HCT116 (cell line): ENCODE measurements around the gene PCNT. TPM values are rescaled to one million over a fixed set of nuclear protein-coding genes. Genes with fewer than 3 reads are reported as not detected.

ENCODE experiments used
- ATAC-seq: fragments of 200-7000 bp; cut with Tn5 transposase; 2 replicates; pipeline ENCODE4 v1.9.1; 2020; ENCODE audit warnings: mild to moderate bottlenecking, moderate library complexity
- BruUV-seq: library from RNA; stranded (reverse); fragments of 400-500 nt; replicated peaks from 2 replicates; lab custom pipeline; 2021; lab: Mats Ljungman, UMichigan
- CTCF ChIA-PET: fragments of 300-600 bp; sonication (Branson Sonifier 250); formaldehyde crosslinking; loops from one replicate; lab custom pipeline; 2021; ENCODE audit warnings: antibody characterized with exemption; lab: Charles Lee
- POLR2A ChIA-PET: fragments of 300-600, 350-600 bp; sonication (Branson Sonifier 250); formaldehyde crosslinking; loops from one replicate; lab custom pipeline; 2021; ENCODE audit warnings: antibody characterized with exemption; lab: Charles Lee
- RAD21 ChIA-PET, 2 experiments: fragments of 300-600 bp; sonication (Branson Sonifier 250); formaldehyde crosslinking; loops; one replicate each; lab custom pipeline; 2023; ENCODE audit warnings: low total read pairs in 2 of 2; ENCODE audit not compliant: uncharacterized antibody in 2 of 2, unreplicated experiment in 2 of 2, low non-redundant PET in 1 of 2; lab: Charles Lee
- DNase-seq: peaks from one replicate; pipeline ENCODE4 v3.0.0-alpha.2; 2010; ENCODE audit warnings: low read depth, low spot score
- H2AFZ ChIP-seq: fragments of 200-600 bp; shearing (Covaris generic), sonication (generic); 2 replicates; pipeline ENCODE4 v1.6.1; 2017; ENCODE audit warnings: low read depth, mixed run types, mixed read lengths, antibody characterized with exemption, low read length; ENCODE audit not compliant: poor library complexity, severe bottlenecking
- H3K27ac ChIP-seq: 2 replicates; pipeline ENCODE4 v1.5.1; 2012; ENCODE audit warnings: low read depth, low read length
- H3K27me3 ChIP-seq: fragments of 200-600 bp; sonication (generic); 2 replicates; pipeline ENCODE4 v1.6.1; 2016; ENCODE audit warnings: mixed run types, low read length, mixed read lengths; ENCODE audit not compliant: insufficient read depth
- H3K36me3 ChIP-seq, 2 experiments: fragments of 200-500 bp in 1 of 2; fragments of 200-600 bp in 1 of 2; sonication (Bioruptor generic) in 1 of 2; sonication (generic) in 1 of 2; 2 replicates each; pipeline versions ENCODE4 v1.5.1 to v1.6.1; 2014 to 2016; ENCODE audit warnings: low read length in 2 of 2, inconsistent platforms in 1 of 2, mixed read lengths in 1 of 2, mixed run types in 1 of 2; ENCODE audit not compliant: insufficient read depth in 2 of 2, control insufficient read depth in 1 of 2
- H3K4me1 ChIP-seq, 2 experiments: fragments of 200-600 bp in 1 of 2; sonication (generic) in 1 of 2; 2 replicates each; pipeline versions ENCODE4 v1.5.1 to v1.6.1; 2012 to 2017; ENCODE audit warnings: low read length in 2 of 2, inconsistent platforms in 1 of 2, mild to moderate bottlenecking in 1 of 2, mixed read lengths in 1 of 2, mixed run types in 1 of 2, moderate library complexity in 1 of 2; ENCODE audit not compliant: insufficient read depth in 2 of 2, control insufficient read depth in 1 of 2
- H3K4me2 ChIP-seq: fragments of 200-600 bp; sonication (generic); 2 replicates; pipeline ENCODE4 v1.6.1; 2017; ENCODE audit warnings: mixed run types, low read length, mixed read lengths
- H3K4me3 ChIP-seq, 2 experiments: fragments of 200-600 bp in 1 of 2; sonication (generic) in 1 of 2; replicated peaks in 1 of 2; 2 replicates each; pipeline ENCODE4 v1.5.1; 2011 to 2016; ENCODE audit warnings: low read length in 2 of 2, control low read depth in 1 of 2, low read depth in 1 of 2, mild to moderate bottlenecking in 1 of 2, mixed read lengths in 1 of 2, mixed run types in 1 of 2
- H3K79me2 ChIP-seq: fragments of 200-600 bp; sonication (generic); 2 replicates; pipeline ENCODE4 v1.6.1; 2017; ENCODE audit warnings: mild to moderate bottlenecking, mixed run types, low read length, moderate library complexity, mixed read lengths; ENCODE audit not compliant: insufficient read depth
- H3K9ac ChIP-seq: fragments of 200-600 bp; sonication (generic); 2 replicates; pipeline ENCODE4 v1.6.1; 2016; ENCODE audit warnings: low read length, mixed read lengths
- H3K9me2 ChIP-seq: fragments of 200-600 bp; sonication (generic), shearing (Covaris generic); 2 replicates; pipeline ENCODE4 v1.6.1; 2017; ENCODE audit warnings: mixed run types, mild to moderate bottlenecking, moderate library complexity; ENCODE audit not compliant: insufficient read depth
- H3K9me3 ChIP-seq, 2 experiments: fragments of 200-500 bp in 1 of 2; fragments of 200-600 bp in 1 of 2; sonication (Bioruptor generic) in 1 of 2; sonication (generic) in 1 of 2; 2 replicates each; pipeline ENCODE4 v1.6.1; 2014 to 2017; ENCODE audit warnings: low read length in 2 of 2, mixed read lengths in 2 of 2, inconsistent platforms in 1 of 2, low read depth in 1 of 2, mild to moderate bottlenecking in 1 of 2, mixed run types in 1 of 2, moderate library complexity in 1 of 2; ENCODE audit not compliant: control insufficient read depth in 1 of 2, insufficient read depth in 1 of 2
- H4K20me1 ChIP-seq: fragments of 200-600 bp; sonication (generic), shearing (Covaris generic); 2 replicates; pipeline ENCODE4 v1.6.1; 2017; ENCODE audit warnings: mixed run types, mild to moderate bottlenecking, moderate library complexity; ENCODE audit not compliant: insufficient read depth
- CBX3 ChIP-seq: IDR thresholded peaks from 2 replicates; pipeline ENCODE4 v1.6.1; 2012; ENCODE audit warnings: low read depth
- CEBPB ChIP-seq: IDR thresholded peaks from 2 replicates; pipeline ENCODE4 v1.6.1; 2012; ENCODE audit warnings: low read depth
- EGR1 ChIP-seq: IDR thresholded peaks from 2 replicates; pipeline ENCODE4 v1.6.1; 2012; ENCODE audit warnings: low read depth
- EZH2 ChIP-seq: fragments of 200-600 bp; sonication (generic); IDR thresholded peaks from 2 replicates; pipeline ENCODE4 v1.6.1; 2017; ENCODE audit warnings: antibody characterized with exemption, mixed run types
- EZH2phosphoT487 ChIP-seq: fragments of 200-600 bp; IDR thresholded peaks from 2 replicates; pipeline ENCODE4 v1.6.1; 2018; ENCODE audit warnings: antibody characterized with exemption, borderline replicate concordance
- FOSL1 ChIP-seq: IDR thresholded peaks from 2 replicates; pipeline ENCODE4 v1.6.1; 2012; ENCODE audit warnings: low read depth
- JUND ChIP-seq: IDR thresholded peaks from 2 replicates; pipeline ENCODE4 v1.6.1; 2012
- POLR2A ChIP-seq: IDR thresholded peaks from 2 replicates; pipeline ENCODE4 v1.7.0; 2011; ENCODE audit warnings: borderline replicate concordance; ENCODE audit not compliant: insufficient read depth, insufficient read length; ENCODE audit errors: extremely low read depth
- POLR2AphosphoS5 ChIP-seq: IDR thresholded peaks from 2 replicates; pipeline ENCODE4 v1.6.1; 2011; ENCODE audit warnings: mild to moderate bottlenecking, low read depth, low read length, moderate library complexity
- RAD21 ChIP-seq: IDR thresholded peaks from 2 replicates; pipeline ENCODE4 v1.6.1; 2012; ENCODE audit warnings: low read depth, mild to moderate bottlenecking
- SIN3A ChIP-seq: IDR thresholded peaks from 2 replicates; pipeline ENCODE4 v1.6.1; 2012; ENCODE audit warnings: low read depth
- SRF ChIP-seq: IDR thresholded peaks from 2 replicates; pipeline ENCODE4 v1.6.1; 2012; ENCODE audit warnings: low read depth
- TCF7L2 ChIP-seq: IDR thresholded peaks from 2 replicates; pipeline ENCODE4 v1.7.0; 2011; ENCODE audit warnings: borderline replicate concordance, inconsistent platforms; ENCODE audit not compliant: insufficient read depth, insufficient read length; ENCODE audit errors: extremely low read depth
- ZFX ChIP-seq: fragments of 450-650 bp; IDR thresholded peaks from 2 replicates; pipeline ENCODE4 v1.6.1; 2017
- ZNF274 ChIP-seq: fragments of 200-500 bp; sonication (Bioruptor generic); IDR thresholded peaks from 2 replicates; pipeline ENCODE4 v1.6.1; 2014; ENCODE audit warnings: mild to moderate bottlenecking, low read depth, low read length, inconsistent platforms
- intact Hi-C: fragments of 100-400 bp; cut with micrococcal nuclease; formaldehyde crosslinking; loops from 2 replicates; pipeline ENCODE4 v1.10.0; 2022
- total RNA-seq: library from RNA; stranded (reverse); gene quantifications from one replicate; pipeline ENCODE4 v1.2.1, GENCODE V29; 2021; ENCODE audit not compliant: unreplicated experiment
- TF ChIP-seq, protein P1 (sequence below): IDR thresholded peaks from 2 replicates; pipeline ENCODE4 v1.6.1; 2012; ENCODE audit warnings: low read depth
- TF ChIP-seq, protein P2 (sequence below): IDR thresholded peaks from 2 replicates; pipeline ENCODE4 v1.6.1; 2012
- TF ChIP-seq, protein P3 (sequence below), 3 experiments: fragments of 200-600 bp in 1 of 3; sonication (generic) in 1 of 3; IDR thresholded peaks in 2 of 3; conservative IDR thresholded peaks in 1 of 3; 2 replicates each; pipeline ENCODE4 v1.5.1; 2012 to 2017; ENCODE audit warnings: low read depth in 2 of 3, low read length in 2 of 3, antibody characterized with exemption in 1 of 3, borderline replicate concordance in 1 of 3, control low read depth in 1 of 3, mild to moderate bottlenecking in 1 of 3, mixed read lengths in 1 of 3, mixed run types in 1 of 3, moderate library complexity in 1 of 3; ENCODE audit not compliant: insufficient read depth in 1 of 3

PCNT gene
- total RNA-seq, 1 experiment from 2014 or later = 43.6 TPM

DNA sequence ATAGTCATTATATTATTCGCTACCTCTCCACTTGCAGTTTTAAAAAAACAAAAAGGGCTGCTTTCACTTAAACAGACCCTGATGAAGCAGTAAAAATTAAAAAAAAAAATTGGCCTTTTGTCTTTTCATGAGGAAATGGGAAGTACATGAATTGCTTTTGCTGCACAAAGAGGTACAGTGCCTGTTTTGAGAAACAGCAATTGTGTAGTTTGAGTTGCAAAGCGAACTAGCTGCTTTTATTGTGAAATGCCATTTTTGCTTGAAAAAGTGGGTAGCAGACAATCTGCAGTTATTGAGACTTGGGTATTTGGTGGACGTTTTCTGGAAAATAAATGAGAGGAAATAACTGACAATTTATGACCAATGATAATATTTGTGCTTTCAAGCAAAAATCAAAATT lies 141.7 kb downstream of the PCNT start:
- H3K27me3 ChIP-seq = no peaks in the 10 kb centered on the region
- DNase-seq = no peak
- CTCF ChIA-PET = no interaction called here
- no peaks in the 10 kb centered on the region; a peak in 1 of 4 replicates for H3K36me3 ChIP-seq
- no peak overlapping the region for H3K4me2 ChIP-seq
- ATAC-seq = no peak
- H4K20me1 ChIP-seq = no peaks in the 10 kb centered on the region
- no peak overlapping the region for H2AFZ ChIP-seq
- RAD21 ChIA-PET = no interaction called here
- peaks cover 46% of the 10 kb centered on the region for H3K79me2 ChIP-seq
- H3K9ac ChIP-seq = no peak overlapping the region
- no peak overlapping the region for H3K27ac ChIP-seq
- H3K9me3 ChIP-seq = no peaks in the 10 kb centered on the region
- TF ChIP-seq, protein P1, sequence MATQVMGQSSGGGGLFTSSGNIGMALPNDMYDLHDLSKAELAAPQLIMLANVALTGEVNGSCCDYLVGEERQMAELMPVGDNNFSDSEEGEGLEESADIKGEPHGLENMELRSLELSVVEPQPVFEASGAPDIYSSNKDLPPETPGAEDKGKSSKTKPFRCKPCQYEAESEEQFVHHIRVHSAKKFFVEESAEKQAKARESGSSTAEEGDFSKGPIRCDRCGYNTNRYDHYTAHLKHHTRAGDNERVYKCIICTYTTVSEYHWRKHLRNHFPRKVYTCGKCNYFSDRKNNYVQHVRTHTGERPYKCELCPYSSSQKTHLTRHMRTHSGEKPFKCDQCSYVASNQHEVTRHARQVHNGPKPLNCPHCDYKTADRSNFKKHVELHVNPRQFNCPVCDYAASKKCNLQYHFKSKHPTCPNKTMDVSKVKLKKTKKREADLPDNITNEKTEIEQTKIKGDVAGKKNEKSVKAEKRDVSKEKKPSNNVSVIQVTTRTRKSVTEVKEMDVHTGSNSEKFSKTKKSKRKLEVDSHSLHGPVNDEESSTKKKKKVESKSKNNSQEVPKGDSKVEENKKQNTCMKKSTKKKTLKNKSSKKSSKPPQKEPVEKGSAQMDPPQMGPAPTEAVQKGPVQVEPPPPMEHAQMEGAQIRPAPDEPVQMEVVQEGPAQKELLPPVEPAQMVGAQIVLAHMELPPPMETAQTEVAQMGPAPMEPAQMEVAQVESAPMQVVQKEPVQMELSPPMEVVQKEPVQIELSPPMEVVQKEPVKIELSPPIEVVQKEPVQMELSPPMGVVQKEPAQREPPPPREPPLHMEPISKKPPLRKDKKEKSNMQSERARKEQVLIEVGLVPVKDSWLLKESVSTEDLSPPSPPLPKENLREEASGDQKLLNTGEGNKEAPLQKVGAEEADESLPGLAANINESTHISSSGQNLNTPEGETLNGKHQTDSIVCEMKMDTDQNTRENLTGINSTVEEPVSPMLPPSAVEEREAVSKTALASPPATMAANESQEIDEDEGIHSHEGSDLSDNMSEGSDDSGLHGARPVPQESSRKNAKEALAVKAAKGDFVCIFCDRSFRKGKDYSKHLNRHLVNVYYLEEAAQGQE = no peak
- TF ChIP-seq POLR2A (no peak), CEBPB (no peak), JUND (no peak), CBX3 (no peak), EGR1 (no peak), ZNF274 (no peak), ZFX (no peak), EZH2 (no peak), POLR2AphosphoS5 (no peak), SRF (no peak), TCF7L2 (no peak), FOSL1 (no peak), EZH2phosphoT487 (no peak), RAD21 (no peak), SIN3A (no peak)
- TF ChIP-seq, protein P2, sequence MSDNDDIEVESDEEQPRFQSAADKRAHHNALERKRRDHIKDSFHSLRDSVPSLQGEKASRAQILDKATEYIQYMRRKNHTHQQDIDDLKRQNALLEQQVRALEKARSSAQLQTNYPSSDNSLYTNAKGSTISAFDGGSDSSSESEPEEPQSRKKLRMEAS = no peak
- TF ChIP-seq, protein P3, sequence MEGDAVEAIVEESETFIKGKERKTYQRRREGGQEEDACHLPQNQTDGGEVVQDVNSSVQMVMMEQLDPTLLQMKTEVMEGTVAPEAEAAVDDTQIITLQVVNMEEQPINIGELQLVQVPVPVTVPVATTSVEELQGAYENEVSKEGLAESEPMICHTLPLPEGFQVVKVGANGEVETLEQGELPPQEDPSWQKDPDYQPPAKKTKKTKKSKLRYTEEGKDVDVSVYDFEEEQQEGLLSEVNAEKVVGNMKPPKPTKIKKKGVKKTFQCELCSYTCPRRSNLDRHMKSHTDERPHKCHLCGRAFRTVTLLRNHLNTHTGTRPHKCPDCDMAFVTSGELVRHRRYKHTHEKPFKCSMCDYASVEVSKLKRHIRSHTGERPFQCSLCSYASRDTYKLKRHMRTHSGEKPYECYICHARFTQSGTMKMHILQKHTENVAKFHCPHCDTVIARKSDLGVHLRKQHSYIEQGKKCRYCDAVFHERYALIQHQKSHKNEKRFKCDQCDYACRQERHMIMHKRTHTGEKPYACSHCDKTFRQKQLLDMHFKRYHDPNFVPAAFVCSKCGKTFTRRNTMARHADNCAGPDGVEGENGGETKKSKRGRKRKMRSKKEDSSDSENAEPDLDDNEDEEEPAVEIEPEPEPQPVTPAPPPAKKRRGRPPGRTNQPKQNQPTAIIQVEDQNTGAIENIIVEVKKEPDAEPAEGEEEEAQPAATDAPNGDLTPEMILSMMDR (IDR thresholded peaks at IDR 0.05 in 2 of 3, conservative IDR thresholded peaks at IDR 0.05 in 1 of 3; ENCODE audit: borderline replicate concordance in 1 of 3, insufficient read depth in 1 of 3, low read depth in 2 of 3, low read length in 2 of 3) = no peak
- TF ChIP-seq, all 23 proteins: peak for 0
- BruUV-seq = no TSS peak
- H3K4me1 ChIP-seq = no peaks in the 10 kb centered on the region
- H3K4me3 ChIP-seq = no peak overlapping the region
- intact Hi-C loops = no loop called here
- H3K9me2 ChIP-seq = no peaks in the 10 kb centered on the region
- POLR2A ChIA-PET = no interaction called here
